ENCODE data around the gene ZC3H10. TPM values are rescaled to one million over a fixed set of nuclear protein-coding genes. Genes with fewer than 3 reads are reported as not detected.

The ZC3H10 gene
- total and polyA plus RNA-seq, 2 of the 4 experiments (the other 2 are of a cell fraction) = 1.5 to 3.6 TPM

GRCh38 chr12:56110571-56110970 lies 7.5 kb upstream of the ZC3H10 start:
- CTCF ChIA-PET = no interaction called here
- ATAC-seq (ENCODE audit: low read depth) = no peak
- Histone ChIP-seq H3K27ac (ENCODE audit: insufficient read depth, low read length) (no peak overlapping the region), H2BK15ac (ENCODE audit: low read depth, low read length) (no peak overlapping the region), H3K4me3 (ENCODE audit: insufficient read depth, low read depth, low read length) (no peak overlapping the region), H3K27me3 (ENCODE audit: control insufficient read depth, insufficient read depth, low read length) (no peaks in the 10 kb centered on the region), H3K4me2 (ENCODE audit: low read depth, low read length) (no peak overlapping the region), H4K91ac (ENCODE audit: insufficient read depth, low read depth, low read length) (no peak overlapping the region), H3K79me1 (ENCODE audit: low read depth in 1 of 2, low read length in 2 of 2) (peaks cover 18 to 25% of the 10 kb centered on the region in 2 experiments; a peak in 3 of 4 replicates), H3K56ac (ENCODE audit: extremely low read depth, insufficient read depth, low read length) (no peak overlapping the region), H3K18ac (ENCODE audit: low read depth, low read length) (no peak overlapping the region), H2AK5ac (ENCODE audit: low read depth, low read length) (no peak overlapping the region), H2AFZ (replicated peaks; ENCODE audit: low read length, poor library complexity) (no peak overlapping the region), H3K9me3 (ENCODE audit: control insufficient read depth, insufficient read depth, low read length) (no peaks in the 10 kb centered on the region), H4K20me1 (ENCODE audit: insufficient read depth, low read length) (peaks cover 6% of the 10 kb centered on the region; the same call in 1 of the 2 replicates), H3K9me1 (ENCODE audit: insufficient read depth, low read length) (no peaks in the 10 kb centered on the region), H3K4ac (ENCODE audit: low read depth, low read length) (no peak overlapping the region), H2BK20ac (ENCODE audit: low read depth, low read length) (no peak overlapping the region), H3K9ac (ENCODE audit: low read depth, low read length) (no peak overlapping the region), H4K8ac (ENCODE audit: low read depth in 2 of 2, low read length in 2 of 2) (no peak overlapping the region), H4K5ac (ENCODE audit: low read depth, low read length) (no peak overlapping the region), H2BK5ac (ENCODE audit: low read depth, low read length, poor library complexity, severe bottlenecking) (no peak overlapping the region), H2AK9ac (replicated peaks; ENCODE audit: low read depth, low read length, poor library complexity) (no peak overlapping the region), H3K23ac (ENCODE audit: low read depth, low read length) (no peak overlapping the region), H3K4me1 (ENCODE audit: control insufficient read depth, insufficient read depth, low read length) (peaks cover 4% of the 10 kb centered on the region; the same call in 1 of the 2 replicates), H2BK120ac (ENCODE audit: low read depth, low read length) (no peak overlapping the region), H3K36me3 (ENCODE audit: control insufficient read depth, insufficient read depth, low read length) (peaks cover 44% of the 10 kb centered on the region), H3K14ac (replicated peaks; ENCODE audit: low read depth, low read length) (no peak overlapping the region)
- TF ChIP-seq MXI1 (IDR thresholded peaks at IDR 0.05; ENCODE audit: borderline replicate concordance, low read depth, low read length) (no peak), ELK1 (IDR thresholded peaks at IDR 0.05; ENCODE audit: borderline replicate concordance, low read depth, low read length) (no peak), RFX5 (IDR thresholded peaks at IDR 0.05; ENCODE audit: low read depth, low read length) (no peak), CEBPB (IDR thresholded peaks at IDR 0.05; ENCODE audit: low read depth, low read length) (no peak)
- DNase-seq = no peak
- no CpG with 5 or more reads among the region's 5 CpGs for WGBS, 2 experiments (ENCODE audit: extremely low coverage in 2 of 2, insufficient read length in 1 of 2)
- intact Hi-C loops (cut with micrococcal nuclease) (no loop called here), in situ Hi-C loops (cut with MboI; ENCODE audit: low sequenced_read_pairs) (no loop called here), dilution Hi-C loops (cut with HindIII; ENCODE audit: low sequenced_read_pairs, unreplicated experiment) (no loop called here)
- POLR2A ChIA-PET (ENCODE audit: unreplicated experiment) = interaction anchor here (0.6 kb wide), 1 partner anchor 25 kb away, joined by 3 read pairs; no protein-coding TSS in a partner anchor
- no TSS peak for BruUV-seq (replicated peaks)

All from IMR-90 (cell line).